HUES64 (cell line): Measurements from ENCODE around the gene LTBP1.

ENCODE experiments used
- H3K27ac ChIP-seq: 2 replicates; pipeline ENCODE4 v1.7.0; 2013; ENCODE audit warnings: low read depth, low read length, inconsistent platforms
- H3K27me3 ChIP-seq: 2 replicates; pipeline ENCODE4 v1.6.1; 2013; ENCODE audit warnings: mild to moderate bottlenecking, low read length; ENCODE audit not compliant: insufficient read depth
- H3K36me3 ChIP-seq: 2 replicates; pipeline ENCODE4 v1.6.1; 2013; ENCODE audit warnings: mild to moderate bottlenecking, low read length; ENCODE audit not compliant: insufficient read depth
- H3K4me1 ChIP-seq: 2 replicates; pipeline ENCODE4 v1.6.1; 2013; ENCODE audit warnings: mild to moderate bottlenecking, low read length, moderate library complexity; ENCODE audit not compliant: insufficient read depth
- H3K4me3 ChIP-seq: 2 replicates; pipeline ENCODE4 v1.5.1; 2013; ENCODE audit warnings: mild to moderate bottlenecking, low read length, moderate library complexity
- H3K9ac ChIP-seq: 2 replicates; pipeline ENCODE4 v1.6.1; 2013; ENCODE audit warnings: mild to moderate bottlenecking, low read depth, low read length
- H3K9me3 ChIP-seq: 2 replicates; pipeline ENCODE4 v1.6.1; 2013; ENCODE audit warnings: low read depth, low read length; ENCODE audit not compliant: insufficient read depth
- WGBS: fragments of 150-250, 120-280 bp; methylation state at CpG from one replicate; pipeline ENCODE4 v1.1.7; 2013; ENCODE audit warnings: missing lambda C conversion rate; 5-methylcytosine and 5-hydroxymethylcytosine counted together

The LTBP1 gene

GRCh38 chr2:33216508-33217182 is 269.9 kb downstream of the LTBP1 start:
- Histone ChIP-seq H3K4me1 (peaks cover 20% of the 10 kb centered on the region), H3K27ac (no peak overlapping the region), H3K4me3 (no peak overlapping the region), H3K27me3 (no peaks in the 10 kb centered on the region), H3K36me3 (no peaks in the 10 kb centered on the region), H3K9ac (no peak overlapping the region), H3K9me3 (no peaks in the 10 kb centered on the region)
- 94% methylated on average over 3 of the region's 3 CpGs for WGBS

DNA sequence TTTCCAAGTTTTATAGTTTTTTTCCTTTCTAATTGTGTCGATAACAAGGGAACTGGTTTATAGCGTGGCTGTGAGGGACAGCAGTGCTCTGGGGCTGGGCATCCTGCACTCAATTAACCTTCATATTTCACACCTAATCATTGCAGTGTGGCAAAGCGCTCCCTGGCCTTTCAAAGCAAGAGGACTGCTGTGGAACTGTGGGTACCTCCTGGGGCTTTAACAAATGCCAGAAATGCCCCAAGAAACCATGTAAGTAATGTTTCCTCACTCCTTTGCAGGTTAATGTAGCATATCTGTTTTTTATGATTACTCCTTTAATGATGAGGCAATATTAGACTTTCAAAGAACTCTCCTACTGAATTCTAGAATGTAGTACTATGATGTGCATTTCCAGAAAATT is 270.7 kb downstream of the LTBP1 start:
- Histone ChIP-seq H3K9me3 (no peaks in the 10 kb centered on the region), H3K36me3 (no peaks in the 10 kb centered on the region), H3K27ac (no peak overlapping the region), H3K27me3 (no peaks in the 10 kb centered on the region), H3K4me3 (no peak overlapping the region), H3K9ac (no peak overlapping the region), H3K4me1 (peaks cover 20% of the 10 kb centered on the region)
- over 99% methylated on average over 3 of the region's 3 CpGs for WGBS

- Histone ChIP-seq H3K4me1 (peaks cover 20% of the 10 kb centered on the region), H3K27ac (no peak overlapping the region), H3K9me3 (no peaks in the 10 kb centered on the region), H3K4me3 (no peak overlapping the region), H3K27me3 (no peaks in the 10 kb centered on the region), H3K9ac (no peak overlapping the region), H3K36me3 (no peaks in the 10 kb centered on the region; the same call in 1 of the 2 replicates)
- whole genome bisulfite sequencing = 81% methylated on average over 3 of the region's 4 CpGs
These were observed 272.4 kb downstream of the LTBP1 start for GRCh38 chr2:33219114-33219513.

- WGBS = 93% methylated on average over 2 of the region's 2 CpGs
- Histone ChIP-seq H3K27ac (no peak overlapping the region), H3K9ac (no peak overlapping the region), H3K36me3 (no peaks in the 10 kb centered on the region; the same call in 1 of the 2 replicates), H3K4me1 (peaks cover 20% of the 10 kb centered on the region), H3K27me3 (no peaks in the 10 kb centered on the region), H3K9me3 (no peaks in the 10 kb centered on the region), H3K4me3 (no peak overlapping the region)
These were observed 273.1 kb downstream of the LTBP1 start for GRCh38 chr2:33219850-33220275.

- WGBS = 63% methylated on average over 1 of the region's 3 CpGs
- no peak overlapping the region for H3K27ac ChIP-seq
- peaks cover 20% of the 10 kb centered on the region for H3K4me1 ChIP-seq
- H3K27me3 ChIP-seq = no peaks in the 10 kb centered on the region
- no peak overlapping the region for H3K4me3 ChIP-seq
- H3K36me3 ChIP-seq = no peaks in the 10 kb centered on the region; the same call in 1 of the 2 replicates
- no peak overlapping the region for H3K9ac ChIP-seq
- H3K9me3 ChIP-seq = no peaks in the 10 kb centered on the region
These were observed 273.8 kb downstream of the LTBP1 start for GRCh38 chr2:33220533-33220932.

- Histone ChIP-seq H3K27ac (no peak overlapping the region), H3K36me3 (no peaks in the 10 kb centered on the region; the same call in 1 of the 2 replicates), H3K9ac (no peak overlapping the region), H3K27me3 (no peaks in the 10 kb centered on the region), H3K9me3 (no peaks in the 10 kb centered on the region), H3K4me3 (no peak overlapping the region), H3K4me1 (peaks cover 20% of the 10 kb centered on the region)
- WGBS = 100% methylated on average over 2 of the region's 3 CpGs
These were observed 274.5 kb downstream of the LTBP1 start for GRCh38 chr2:33221046-33221784.

GRCh38 chr2:33222309-33222708 is 275.6 kb downstream of the LTBP1 start:
- no peak overlapping the region for H3K27ac ChIP-seq
- peaks cover 20% of the 10 kb centered on the region for H3K4me1 ChIP-seq
- H3K36me3 ChIP-seq = no peaks in the 10 kb centered on the region; the same call in 1 of the 2 replicates
- H3K4me3 ChIP-seq = no peak overlapping the region
- H3K27me3 ChIP-seq = no peaks in the 10 kb centered on the region
- no peaks in the 10 kb centered on the region for H3K9me3 ChIP-seq
- no peak overlapping the region for H3K9ac ChIP-seq
- WGBS = 94% methylated on average over 1 of the region's 1 CpG

DNA sequence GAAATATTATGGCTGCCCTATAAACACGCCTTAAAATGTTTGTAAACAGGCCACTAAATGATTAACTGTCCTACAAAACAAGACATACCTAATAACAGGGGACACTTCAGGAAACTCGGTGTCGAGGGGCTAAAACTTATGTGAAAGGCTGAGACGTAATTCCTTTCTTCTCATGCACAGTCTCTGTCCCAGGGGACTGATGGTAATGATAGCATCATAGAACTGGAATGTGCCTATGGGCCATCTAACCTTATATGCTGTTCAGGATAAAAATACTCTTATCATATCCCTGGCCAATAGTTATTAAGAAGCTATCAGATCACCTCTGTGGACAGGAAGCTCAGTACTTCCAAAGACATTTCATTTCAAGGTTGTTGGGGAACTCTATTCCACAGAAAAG is 277.1 kb downstream of the LTBP1 start:
- Histone ChIP-seq H3K27ac (no peak overlapping the region), H3K4me3 (no peak overlapping the region), H3K36me3 (no peaks in the 10 kb centered on the region; the same call in 1 of the 2 replicates), H3K4me1 (peaks cover 19% of the 10 kb centered on the region), H3K9ac (no peak overlapping the region), H3K9me3 (no peaks in the 10 kb centered on the region), H3K27me3 (no peaks in the 10 kb centered on the region)
- 99% methylated on average over 4 of the region's 4 CpGs for WGBS

- no peaks in the 10 kb centered on the region; the same call in 1 of the 2 replicates for H3K36me3 ChIP-seq
- WGBS = 100% methylated on average over 1 of the region's 2 CpGs
These were observed 278.6 kb downstream of the LTBP1 start for GRCh38 chr2:33225350-33225749.

DNA sequence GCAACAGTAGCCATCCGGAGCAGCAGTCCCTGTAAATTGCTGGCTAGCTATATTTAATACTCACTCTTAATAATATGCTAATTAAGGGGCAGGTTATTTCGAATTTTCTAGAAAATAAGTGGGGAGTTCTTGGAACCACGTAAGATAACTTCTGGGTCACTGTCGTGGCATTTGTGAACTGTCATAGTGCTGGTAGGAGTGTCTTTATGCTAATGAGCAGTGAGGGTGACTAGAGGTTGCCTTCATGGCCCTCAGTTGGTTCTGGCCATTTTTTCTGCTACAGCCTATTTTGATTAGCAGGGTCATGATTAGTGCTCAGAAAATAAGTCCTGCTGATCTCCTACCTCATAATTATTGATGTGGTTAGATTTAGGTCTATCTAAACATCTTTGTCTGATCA is 279.8 kb downstream of the LTBP1 start:
- WGBS = 95% methylated on average over 4 of the region's 4 CpGs
- Histone ChIP-seq H3K9ac (no peak overlapping the region), H3K9me3 (no peaks in the 10 kb centered on the region), H3K4me1 (no peaks in the 10 kb centered on the region), H3K27me3 (no peaks in the 10 kb centered on the region), H3K27ac (no peak overlapping the region), H3K4me3 (no peak overlapping the region), H3K36me3 (no peaks in the 10 kb centered on the region; the same call in 1 of the 2 replicates)

More at GRCh38 chr2:33225350-33225749, 278.6 kb downstream of the LTBP1 start:
- H3K27ac ChIP-seq = no peak overlapping the region
- no peak overlapping the region for H3K9ac ChIP-seq
- no peaks in the 10 kb centered on the region for H3K9me3 ChIP-seq
- H3K4me1 ChIP-seq = peaks cover 4% of the 10 kb centered on the region
- H3K4me3 ChIP-seq = no peak overlapping the region
- H3K27me3 ChIP-seq = no peaks in the 10 kb centered on the region

DNA sequence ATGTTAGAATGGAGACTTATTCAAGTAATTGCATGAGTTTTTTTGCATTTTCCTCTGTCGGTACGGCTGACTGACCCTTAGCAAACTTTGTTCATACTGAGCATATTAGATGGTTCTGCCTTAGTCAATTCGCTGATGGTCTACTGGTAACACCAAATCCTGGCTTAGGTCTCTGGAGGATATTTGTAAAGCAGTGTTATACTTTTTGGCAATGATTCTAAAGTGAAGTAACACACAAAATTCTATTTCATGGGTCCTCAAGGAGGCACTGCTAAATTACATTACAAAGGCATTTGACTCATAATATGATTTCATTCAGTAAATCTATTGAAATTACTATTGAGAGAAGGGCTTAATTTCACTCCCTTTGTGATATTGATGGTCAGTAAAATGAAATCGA is 282.9 kb downstream of the LTBP1 start:
- Histone ChIP-seq H3K9ac (no peak overlapping the region), H3K4me3 (no peak overlapping the region), H3K36me3 (no peaks in the 10 kb centered on the region), H3K4me1 (no peaks in the 10 kb centered on the region), H3K9me3 (no peaks in the 10 kb centered on the region), H3K27ac (no peak overlapping the region), H3K27me3 (no peaks in the 10 kb centered on the region)
- 94% methylated on average over 3 of the region's 4 CpGs for WGBS
